Stimulated activated CD4-positive, alpha-beta T cell treated with anti-CD3 and anti-CD28 coated beads, Interleukin-12 subunit alpha, Interleukin-12 subunit beta, amount 100 ng/mL, for 4 hours (primary cell): ENCODE measurements around the gene GRB10.

Experiments used
- DNase-seq: peaks from one replicate; pipeline ENCODE4 v3.0.0-alpha.2; 2020

The GRB10 gene

DNA sequence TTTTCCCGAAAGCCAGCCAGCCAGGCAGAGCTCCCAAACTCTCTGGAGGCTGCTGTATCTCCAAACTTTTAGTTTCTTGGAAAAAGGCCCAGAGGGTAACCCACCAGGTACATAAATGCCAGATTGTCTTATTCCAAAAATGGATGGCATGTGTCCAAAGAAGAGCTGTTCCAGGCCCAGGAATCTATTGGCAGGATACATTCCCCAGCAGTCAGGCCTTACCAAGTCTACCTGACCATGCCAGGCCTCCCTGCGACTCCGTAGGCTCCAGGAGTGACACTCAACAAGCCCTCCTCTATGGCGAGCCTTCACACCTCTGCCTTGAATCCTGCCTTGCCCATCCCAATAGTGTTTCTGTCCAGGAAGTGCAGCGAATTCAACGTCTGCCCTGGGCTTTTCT lies 95.6 kb downstream of the GRB10 start:
- DNase-seq: no peak

DNA sequence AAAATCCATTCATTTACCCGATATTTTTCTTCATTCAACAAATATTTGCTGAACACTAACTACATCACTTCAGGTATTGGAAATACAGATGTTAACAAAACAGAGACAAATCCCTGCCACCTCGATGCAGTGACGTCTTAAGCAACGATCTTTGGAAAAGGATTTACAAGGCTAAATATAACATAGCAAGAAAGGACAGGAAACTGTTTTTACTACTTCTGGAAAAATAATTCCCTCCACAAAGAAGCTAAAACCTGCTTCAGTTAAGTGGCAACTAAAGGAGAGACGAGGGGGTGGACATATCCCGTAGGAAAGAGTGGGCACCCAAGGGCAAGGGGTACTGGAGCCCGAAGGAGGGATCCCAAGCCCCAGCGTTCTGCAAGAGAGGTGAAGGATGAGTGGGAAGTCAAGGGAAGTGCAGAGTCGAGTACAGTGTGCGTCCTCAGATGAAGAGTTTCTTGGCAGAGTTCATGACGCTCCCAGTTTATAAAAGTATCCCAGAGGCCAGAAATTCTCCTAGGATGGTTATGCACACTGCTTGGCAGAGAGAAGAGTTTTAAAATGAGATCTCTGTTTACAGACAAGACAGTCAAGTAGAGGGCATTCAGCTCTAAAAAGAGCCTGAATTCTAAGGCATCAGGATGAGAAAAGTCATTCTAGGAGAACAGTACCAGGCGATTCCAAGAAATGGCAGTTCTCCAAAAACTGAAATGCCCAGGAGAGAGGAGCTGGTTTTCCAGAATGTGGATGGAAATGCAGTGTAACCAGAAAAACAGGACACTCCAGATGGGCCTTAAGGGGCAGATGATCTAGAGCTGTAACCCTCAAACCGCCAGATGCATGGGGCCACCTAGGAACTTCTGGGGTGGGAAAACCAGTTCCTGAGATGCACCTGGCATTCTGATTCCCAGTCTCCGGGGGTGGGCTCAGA lies 97.3 kb downstream of the GRB10 start:
- no peak for DNase-seq

DNA sequence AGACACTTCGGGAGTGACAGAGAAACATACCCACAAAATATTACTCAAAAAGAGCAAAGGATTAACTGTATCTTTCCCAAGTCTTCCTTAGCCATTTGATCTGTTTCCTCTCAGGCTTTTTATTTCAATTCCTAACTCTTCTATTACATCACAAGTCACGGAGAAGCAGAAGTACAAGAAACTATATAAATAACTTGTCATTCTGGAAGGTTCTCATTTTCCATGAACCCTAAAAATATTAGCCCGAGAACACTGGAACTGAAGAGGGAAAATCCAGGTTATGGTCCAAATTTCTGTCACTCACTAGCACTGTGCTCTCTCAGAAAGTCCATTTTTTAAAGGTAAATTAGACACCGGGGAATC lies 98.0 kb downstream of the GRB10 start:
- DNase-seq: no peak

DNA sequence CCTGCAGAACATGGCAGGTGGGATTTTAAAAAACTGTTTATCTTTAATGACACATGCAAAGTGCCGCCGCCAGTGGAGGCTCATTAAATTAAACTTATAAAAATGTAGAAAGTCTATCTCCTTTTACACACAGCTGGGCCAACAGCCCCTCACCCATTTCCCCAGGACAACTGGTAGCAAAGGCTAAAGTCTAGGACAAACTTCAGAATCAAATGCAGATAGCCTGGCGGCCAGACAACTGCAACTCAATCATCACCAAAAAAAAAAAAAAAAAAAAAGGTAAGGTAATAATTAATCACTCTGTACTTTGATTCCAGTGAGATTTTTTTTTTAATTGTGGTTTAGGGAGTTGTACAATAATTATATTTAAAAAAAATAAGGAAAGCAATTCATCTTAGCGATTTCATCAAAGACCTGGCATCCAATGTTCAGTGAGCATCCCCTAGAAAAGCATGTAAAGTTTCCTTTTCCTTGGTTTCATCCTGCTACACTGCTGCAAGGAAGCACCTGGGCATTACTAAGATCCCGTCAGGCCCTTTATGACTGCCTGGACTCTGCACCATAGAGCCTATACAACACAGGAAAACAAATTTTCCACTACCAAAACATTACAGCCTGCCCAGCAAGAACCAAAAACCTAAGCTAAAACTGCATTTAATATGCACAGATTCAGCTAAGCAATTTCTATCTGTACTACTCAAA lies 98.5 kb downstream of the GRB10 start:
- no peak for DNase-seq

DNA sequence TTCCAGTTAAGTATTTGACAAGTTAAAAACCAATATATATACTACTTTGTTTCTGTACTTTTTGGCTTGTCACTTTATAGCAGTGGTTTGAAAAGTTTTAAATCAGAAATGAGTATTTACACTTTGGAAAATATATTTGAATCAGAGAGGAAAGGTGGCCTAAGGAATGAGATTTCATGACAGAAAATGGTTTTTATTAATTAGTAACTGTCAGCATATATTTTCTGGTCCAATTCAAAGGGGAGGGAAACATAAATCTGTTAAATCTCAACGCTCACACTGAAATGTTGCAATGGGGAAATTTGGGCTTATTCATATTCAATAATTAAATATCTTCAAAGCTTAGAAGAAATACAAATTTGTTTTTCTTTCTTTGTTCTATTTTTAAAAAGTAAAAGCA lies 100.1 kb downstream of the GRB10 start:
- DNase-seq: no peak

DNA sequence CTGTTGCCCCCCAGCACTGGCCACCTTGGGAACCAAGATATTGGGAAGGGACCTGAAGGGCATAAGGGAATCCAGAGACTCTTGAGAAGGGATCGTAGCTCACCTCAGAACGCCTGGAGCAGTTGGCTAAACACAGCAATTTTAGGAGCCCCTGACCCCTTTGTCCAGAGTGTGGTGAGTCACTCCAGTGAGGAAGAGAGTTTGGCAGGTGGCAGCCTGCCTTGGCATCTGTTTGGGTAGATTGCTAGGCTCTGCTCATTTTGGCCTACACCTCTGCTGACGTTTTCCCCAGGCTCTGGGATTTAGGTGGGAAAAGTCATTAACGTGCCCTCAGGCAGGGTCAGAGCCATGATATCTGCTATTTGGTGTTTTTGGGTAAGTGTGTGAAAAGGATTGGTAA lies 100.6 kb downstream of the GRB10 start:
- DNase-seq: no peak

DNA sequence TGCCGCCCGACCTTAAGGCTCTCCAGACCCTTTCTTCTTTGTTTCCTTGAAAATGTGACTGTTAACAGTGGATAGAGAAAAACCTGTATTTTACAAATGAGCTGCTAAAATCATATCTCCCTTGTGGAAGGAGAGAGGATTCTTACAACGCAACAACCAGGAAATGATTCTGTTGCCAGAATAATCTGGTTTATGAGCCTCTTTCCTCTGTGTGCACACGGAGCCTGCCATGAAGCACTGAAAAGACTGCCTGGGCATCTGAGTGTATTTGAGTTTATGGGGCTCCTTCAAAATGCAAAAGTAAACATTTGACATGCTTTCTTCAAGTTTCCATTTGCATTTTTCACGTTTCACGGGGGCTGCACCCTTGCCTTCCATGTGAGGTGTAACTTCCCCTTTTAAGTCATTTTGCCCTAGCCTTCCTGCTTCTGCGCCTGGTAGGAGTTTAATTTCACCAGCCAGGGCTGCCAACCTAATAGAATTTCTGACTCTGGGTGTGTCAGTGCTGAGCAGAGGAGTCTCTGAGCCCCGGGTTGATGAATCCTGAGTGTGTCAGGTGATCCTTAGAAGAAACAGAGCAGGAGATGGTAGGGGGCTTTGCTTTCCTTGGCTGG lies 101.2 kb downstream of the GRB10 start:
- DNase-seq: no peak

DNA sequence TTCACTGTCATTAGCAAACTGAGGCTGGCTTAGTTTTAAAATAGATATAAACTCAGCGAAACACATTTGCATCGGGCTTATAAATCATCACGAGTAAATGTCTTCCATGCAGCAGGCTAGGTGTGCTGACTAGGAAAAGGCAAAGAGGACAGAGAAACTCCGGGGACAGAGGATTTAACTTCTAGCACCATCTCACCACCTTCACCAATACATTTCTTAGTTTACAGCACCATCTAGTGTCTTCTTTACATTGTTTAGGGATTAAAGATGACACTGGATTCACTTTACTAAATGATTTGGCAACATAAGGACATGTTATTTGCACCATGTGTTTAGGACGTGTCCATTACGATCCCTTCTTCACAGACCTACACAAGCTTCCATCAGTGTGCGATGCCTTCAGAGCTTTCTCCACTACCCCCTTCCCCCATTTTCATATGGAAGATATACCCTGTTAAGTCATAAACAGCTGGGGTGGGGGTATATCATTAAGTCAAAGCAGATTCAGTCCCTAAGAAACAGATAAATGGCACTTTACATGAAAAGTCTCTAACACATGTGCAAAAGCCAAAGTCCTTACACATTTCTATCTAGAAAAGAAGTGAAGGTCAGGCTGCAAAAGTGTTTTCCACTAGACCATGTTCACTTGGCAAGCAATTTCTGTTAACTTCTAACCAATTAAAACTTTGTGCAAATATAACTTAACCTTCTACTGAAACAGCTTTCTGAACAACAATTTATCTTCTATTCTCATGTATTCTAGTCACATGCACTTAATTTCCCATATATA lies 103.3 kb downstream of the GRB10 start:
- no peak for DNase-seq

DNA sequence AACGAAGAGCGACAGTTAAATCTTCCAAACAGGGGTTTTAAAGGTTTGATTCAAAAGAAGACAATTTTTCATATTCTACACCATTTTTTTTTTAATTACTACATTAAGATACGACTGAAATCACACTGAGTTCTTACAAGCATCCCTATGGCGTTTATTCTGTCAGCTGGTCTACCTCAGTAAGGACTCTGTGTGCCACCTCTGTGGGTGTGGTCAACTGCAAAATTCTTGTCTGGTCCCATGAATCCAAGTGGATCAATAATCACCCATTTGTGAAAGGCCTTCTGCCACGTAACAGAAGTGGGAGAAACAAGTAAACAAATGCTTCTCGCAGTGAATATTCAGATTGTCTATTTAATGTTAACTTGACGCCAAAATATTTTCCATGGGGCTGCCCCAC lies 104.1 kb downstream of the GRB10 start:
- no peak for DNase-seq

DNA sequence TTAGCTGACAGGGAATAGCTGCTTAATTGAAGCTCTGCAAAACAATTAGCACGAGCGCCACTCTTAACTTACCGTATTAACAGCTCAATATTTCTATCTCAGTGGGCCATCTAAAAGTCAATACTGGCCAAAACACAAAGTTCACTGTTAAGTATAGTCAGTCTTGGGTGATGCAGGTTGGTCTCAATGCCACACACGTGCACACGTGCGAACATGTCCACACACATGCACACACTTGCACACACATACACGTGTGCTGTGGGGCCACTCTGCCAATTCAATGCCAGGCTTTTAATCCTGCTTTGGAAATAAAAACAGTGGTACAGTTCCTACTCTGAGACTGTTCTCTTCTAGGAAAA lies 105.1 kb downstream of the GRB10 start:
- no peak for DNase-seq

- DNase-seq: no peak
Measured at GRCh38 chr7:50676740-50677637, 105.7 kb downstream of the GRB10 start.

GRCh38 chr7:50676079-50676478 lies 106.6 kb downstream of the GRB10 start:
- no peak for DNase-seq

DNA sequence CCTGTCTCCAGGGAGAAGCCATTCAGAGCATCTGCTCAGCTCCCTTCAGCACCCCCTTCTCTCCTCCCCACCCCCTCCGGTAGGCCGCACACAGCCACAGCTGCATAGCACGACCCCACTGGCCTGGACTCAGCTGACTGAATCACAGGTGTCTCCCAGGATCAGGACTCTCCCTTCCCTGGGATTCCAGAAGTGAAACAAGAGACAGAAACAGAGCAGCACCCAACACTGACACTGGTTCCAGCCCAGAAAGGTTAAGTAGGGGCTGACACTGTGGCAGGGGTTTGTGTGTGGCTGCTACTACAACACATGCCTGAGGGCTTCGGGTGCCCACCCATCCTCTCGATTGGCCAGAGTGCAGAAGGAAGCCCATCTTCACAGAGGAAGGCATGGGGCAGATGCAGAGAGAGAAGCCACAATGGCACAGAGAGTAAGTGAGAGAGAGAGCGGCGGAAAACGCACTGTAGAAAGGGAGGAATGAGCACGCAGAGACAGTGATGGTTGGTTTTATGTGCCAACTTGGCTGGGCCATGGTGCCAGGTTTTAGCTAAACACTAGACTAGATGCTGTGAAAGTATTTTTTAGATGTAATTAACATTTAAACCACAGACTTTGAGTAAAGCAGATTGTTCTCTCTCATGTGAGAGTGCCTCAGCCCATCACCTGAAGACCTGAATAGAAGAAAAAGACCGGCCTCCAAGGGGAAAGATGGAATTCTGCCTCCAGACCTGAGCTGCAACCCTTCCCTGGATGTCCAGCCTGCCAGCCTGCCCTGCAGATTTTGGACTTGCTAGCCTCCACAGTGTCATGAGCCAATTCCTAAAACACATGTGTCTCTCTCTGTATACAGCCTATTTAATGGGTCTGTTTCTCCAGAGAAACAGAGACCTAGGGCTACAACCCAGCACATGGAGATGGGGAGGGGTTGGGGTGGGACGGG lies 107.5 kb downstream of the GRB10 start:
- no peak for DNase-seq

DNA sequence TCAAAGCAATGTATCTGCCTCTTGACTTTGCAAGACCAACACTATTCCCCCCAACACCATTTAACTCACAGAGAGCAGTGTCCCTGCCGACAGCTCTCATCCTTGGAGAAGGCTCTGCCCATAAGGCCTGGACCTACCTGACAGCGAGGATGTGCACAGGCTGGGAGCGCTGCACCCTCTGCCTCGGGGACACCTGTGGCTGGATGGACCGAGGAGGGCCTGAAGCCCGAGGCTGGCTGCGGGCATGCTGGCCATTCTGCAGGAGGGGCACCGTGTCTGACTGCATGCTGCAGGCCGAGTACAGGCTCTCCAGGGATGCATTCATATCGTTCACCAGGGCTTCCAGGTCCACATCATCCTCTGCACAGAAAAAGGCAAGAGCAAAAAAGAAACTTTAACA lies 108.4 kb downstream of the GRB10 start:
- DNase-seq: no peak

GRCh38 chr7:50673096-50673495 lies 109.6 kb downstream of the GRB10 start:
- DNase-seq: no peak

- DNase-seq: no peak
Measured at GRCh38 chr7:50672045-50672444, 110.7 kb downstream of the GRB10 start.

GRCh38 chr7:50671386-50671785 lies 111.3 kb downstream of the GRB10 start:
- no peak for DNase-seq

GRCh38 chr7:50669890-50670289 lies 112.8 kb downstream of the GRB10 start:
- DNase-seq: no peak

GRCh38 chr7:50667789-50668226 lies 114.9 kb downstream of the GRB10 start:
- no peak for DNase-seq

DNA sequence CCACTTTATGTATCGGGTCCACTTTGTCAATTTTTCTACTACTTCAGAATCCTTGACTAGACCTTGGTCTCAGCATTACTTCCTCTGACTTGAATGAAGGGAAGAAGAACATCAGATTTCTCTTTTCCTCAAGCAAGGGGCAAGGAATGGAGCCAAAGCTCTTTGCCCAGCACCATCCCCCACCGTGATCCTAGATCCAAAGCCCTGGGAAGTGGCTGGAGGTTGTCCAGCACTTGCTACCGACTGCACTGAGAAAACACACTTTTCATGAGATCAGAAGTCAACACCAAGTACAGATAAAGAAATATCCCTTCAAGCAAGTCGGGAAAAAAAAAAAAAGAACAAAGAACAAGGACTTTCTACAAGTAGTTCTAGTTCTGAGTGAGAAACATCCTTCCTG lies 115.4 kb downstream of the GRB10 start:
- no peak for DNase-seq

GRCh38 chr7:50666124-50666496 lies 116.6 kb downstream of the GRB10 start:
- DNase-seq: no peak
